Gastrocnemius medialis (tissue), 4 donors: ENCODE measurements around the gene DOC2A. TPM values are rescaled to one million over a fixed set of nuclear protein-coding genes. Genes with fewer than 3 reads are reported as not detected.
"Not testable (repeated sequence)": the region's sequence is repeated elsewhere in the genome, so short reads cannot be mapped to it uniquely, and the experiment has no call there.

Experiments used
- ATAC-seq, 2 donors: fragments of 150-250 bp; one replicate each; pipeline ENCODE4 v1.9.1; 2016
- DNase-seq, 2 donors: peaks; one replicate each; pipeline ENCODE4 v3.0.0-alpha.2; 2019
- H3K27ac ChIP-seq, 4 donors: fragments of 200-600 bp; sonication (generic); 1 replicate in 1 of 4; 2 replicates in 3 of 4; pipeline ENCODE4 v1.5.1; 2016 to 2018; ENCODE audit warnings: mild to moderate bottlenecking in 2 of 4, moderate library complexity in 1 of 4
- H3K27me3 ChIP-seq, 3 donors: fragments of 200-600 bp; sonication (generic) in 2 of 3; 1 replicate in 1 of 3; 2 replicates in 2 of 3; pipeline versions ENCODE4 v1.5.1 to v1.6.0; 2016 to 2019; ENCODE audit warnings: mild to moderate bottlenecking in 1 of 3, moderate library complexity in 1 of 3
- H3K36me3 ChIP-seq, 2 donors: fragments of 200-600 bp; sonication (generic) in 1 of 2; one replicate each; pipeline ENCODE4 v1.5.1; 2017 to 2018
- H3K4me1 ChIP-seq, 2 donors: fragments of 200-600 bp; sonication (generic) in 1 of 2; one replicate each; pipeline ENCODE4 v1.5.1; 2016 to 2017; ENCODE audit warnings: mild to moderate bottlenecking in 2 of 2
- H3K4me3 ChIP-seq, 4 donors: fragments of 200-600 bp; sonication (generic) in 3 of 4; 1 replicate in 1 of 4; 2 replicates in 3 of 4; pipeline ENCODE4 v1.5.1; 2016 to 2019; ENCODE audit warnings: mild to moderate bottlenecking in 2 of 4
- H3K9me3 ChIP-seq, 3 donors: fragments of 200-600 bp; sonication (generic) in 2 of 3; 1 replicate in 1 of 3; 2 replicates in 2 of 3; pipeline ENCODE4 v1.5.1; 2016 to 2019
- CTCF ChIP-seq, 5 experiments: fragments of 450-650 bp in 3 of 5; fragments of 200-600 bp in 2 of 5; sonication (generic) in 2 of 5; IDR thresholded peaks in 4 of 5; conservative IDR thresholded peaks in 1 of 5; 1 replicate in 4 of 5; 2 replicates in 1 of 5; pipeline ENCODE4 v1.5.1; 2016 to 2019; ENCODE audit warnings: antibody characterized with exemption in 5 of 5, mild to moderate bottlenecking in 3 of 5, moderate library complexity in 3 of 5
- POLR2A ChIP-seq, 2 donors: fragments of 450-650 bp; IDR thresholded peaks; one replicate each; pipeline ENCODE4 v1.6.1; 2017; ENCODE audit warnings: antibody characterized with exemption in 2 of 2, mild to moderate bottlenecking in 2 of 2, moderate library complexity in 2 of 2
- in situ Hi-C, 4 donors: fragments of 200-750 bp; cut with MboI; loops; one replicate each; pipeline versions ENCODE4 v1.15.0 to v1.8.0; 2017; ENCODE audit warnings: low sequenced_read_pairs in 4 of 4
- intact Hi-C: fragments of 100-400 bp; cut with DNase I; formaldehyde crosslinking; loops from one replicate; pipeline ENCODE4 v1.15.1; 2023; ENCODE audit warnings: low total_unique reads
- total RNA-seq, 4 donors: library from RNA; depleted of rRNA; stranded (reverse); fragments of >200 nt; gene quantifications; one replicate each; pipeline versions ENCODE4 v1.1.0 to v1.2.3, GENCODE V29; 2016

DOC2A gene
- total RNA-seq, 4 donors from 2014 or later, result not detected

GRCh38 chr16:30022887-30023286 lies 12.1 kb upstream of the DOC2A start, which contains the start of gene C16orf92:
C16orf92 (plus strand) TSS chr16:30023198; CDS start chr16:30023341, 143 bp downstream.
- in situ Hi-C loops (loop anchor here in 2 of 4 donors (10.0 to 25.0 kb wide), 2 partner anchors 318 to 336 kb away; partner anchors contain the start of gene QPRT (in 1 of the 2)), intact Hi-C loops (loop anchor here (5.0 to 10.0 kb wide), 2 partner anchors 96 to 158 kb away; partner anchors contain the start of genes CDIPT and KCTD13)
- Histone ChIP-seq H3K27ac (no peak within 1 kb of the TSS), H3K27me3 (peaks cover 0 to 5% (median 0%) of the 10 kb centered on the region in 3 donors), H3K36me3 (no peaks in the 10 kb centered on the region), H3K9me3 (no peaks in the 10 kb centered on the region), H3K4me3 (no peak within 1 kb of the TSS), H3K4me1 (peaks cover 0 to 5% of the 10 kb centered on the region in 2 donors)
- DNase-seq (no peak), ATAC-seq (no peak)
- TF ChIP-seq POLR2A (IDR thresholded peaks at IDR 0.05) (no peak), CTCF (IDR thresholded peaks at IDR 0.05 in 4 of 5, conservative IDR thresholded peaks at IDR 0.05 in 1 of 5) (no peak)

GRCh38 chr16:30018731-30019158 lies 7.9 kb upstream of the DOC2A start:
- H3K27ac ChIP-seq, result no peak overlapping the region
- H3K4me1 ChIP-seq, result peaks cover 0 to 5% of the 10 kb centered on the region in 2 donors
- H3K9me3 ChIP-seq, result no peaks in the 10 kb centered on the region
- DNase-seq, result no peak
- H3K27me3 ChIP-seq, result peaks cover 0 to 5% (median 0%) of the 10 kb centered on the region in 3 donors
- no peak overlapping the region for H3K4me3 ChIP-seq
- no peaks in the 10 kb centered on the region for H3K36me3 ChIP-seq
- ATAC-seq, result no peak
- in situ Hi-C loops, result loop anchor here in 1 of 4 donors (25.0 kb wide), 1 partner anchor 331 kb away; the partner anchor contains the start of gene QPRT
- TF ChIP-seq CTCF (IDR thresholded peaks at IDR 0.05 in 4 of 5, conservative IDR thresholded peaks at IDR 0.05 in 1 of 5) (no peak), POLR2A (IDR thresholded peaks at IDR 0.05) (no peak)
- intact Hi-C loops, result no loop called here

- H3K9me3 ChIP-seq, DNase-seq, H3K36me3 ChIP-seq, H3K27ac ChIP-seq, H3K4me3 ChIP-seq, H3K4me1 ChIP-seq, ATAC-seq, H3K27me3 ChIP-seq, intact Hi-C loops: not testable (repeated sequence)
- in situ Hi-C loops, result loop anchor here in 1 of 4 donors (25.0 kb wide), 1 partner anchor 331 kb away; the partner anchor contains the start of gene QPRT
These were observed 7.1 kb upstream of the DOC2A start for GRCh38 chr16:30017937-30018336.

- in situ Hi-C loops, result loop anchor here in 1 of 4 donors (25.0 kb wide), 1 partner anchor 330 kb away; the partner anchor contains the start of gene QPRT
- no peak for DNase-seq
- Histone ChIP-seq H3K27me3 (peaks cover 2 to 7% (median 3%) of the 10 kb centered on the region in 3 donors), H3K36me3 (no peaks in the 10 kb centered on the region), H3K4me3 (no peak overlapping the region), H3K27ac (no peak overlapping the region), H3K9me3 (no peaks in the 10 kb centered on the region), H3K4me1 (peaks cover 0 to 5% of the 10 kb centered on the region in 2 donors)
- TF ChIP-seq POLR2A (IDR thresholded peaks at IDR 0.05) (no peak), CTCF (IDR thresholded peaks at IDR 0.05 in 4 of 5, conservative IDR thresholded peaks at IDR 0.05 in 1 of 5) (no peak)
- intact Hi-C loops, result no loop called here
- ATAC-seq, result no peak
These were observed 6.4 kb upstream of the DOC2A start for GRCh38 chr16:30017277-30017656.

GRCh38 chr16:30016555-30017276 lies 5.9 kb upstream of the DOC2A start:
- in situ Hi-C loops (loop anchor here in 1 of 4 donors (25.0 kb wide), 1 partner anchor 329 kb away; the partner anchor contains the start of gene QPRT), intact Hi-C loops (no loop called here)
- Histone ChIP-seq H3K9me3 (no peaks in the 10 kb centered on the region), H3K4me1 (peaks cover 0 to 5% of the 10 kb centered on the region in 2 donors), H3K36me3 (no peaks in the 10 kb centered on the region), H3K4me3 (no peak overlapping the region), H3K27ac (no peak overlapping the region), H3K27me3 (peaks cover 7 to 13% (median 9%) of the 10 kb centered on the region in 3 donors)
- no peak for TF ChIP-seq POLR2A (IDR thresholded peaks at IDR 0.05)
- no peak for TF ChIP-seq CTCF (IDR thresholded peaks at IDR 0.05 in 4 of 5, conservative IDR thresholded peaks at IDR 0.05 in 1 of 5)
- no peak for DNase-seq
- ATAC-seq, result no peak

GRCh38 chr16:30015450-30015849 lies 4.6 kb upstream of the DOC2A start:
- in situ Hi-C loops, result loop anchor here in 1 of 4 donors (25.0 kb wide), 1 partner anchor 328 kb away; the partner anchor contains the start of gene QPRT
- H3K27ac ChIP-seq, H3K36me3 ChIP-seq, H3K4me3 ChIP-seq, H3K9me3 ChIP-seq, H3K4me1 ChIP-seq, ATAC-seq, DNase-seq, intact Hi-C loops: not testable (repeated sequence)
- peaks cover 17 to 20% (median 20%) of the 10 kb centered on the region in 3 donors for H3K27me3 ChIP-seq

GRCh38 chr16:30012598-30012997 lies 1.8 kb upstream of the DOC2A start:
- H3K4me1 ChIP-seq, DNase-seq, ATAC-seq, H3K9me3 ChIP-seq, H3K27ac ChIP-seq, H3K4me3 ChIP-seq, H3K36me3 ChIP-seq, intact Hi-C loops: not testable (repeated sequence)
- in situ Hi-C loops, result loop anchor here in 1 of 4 donors (25.0 kb wide), 1 partner anchor 325 kb away; the partner anchor contains the start of gene QPRT
- peaks cover 36 to 40% (median 37%) of the 10 kb centered on the region in 3 donors for H3K27me3 ChIP-seq
